H1 (cell line): ENCODE data around the gene CEP89. TPM values are rescaled to one million over a fixed set of nuclear protein-coding genes. Genes with fewer than 3 reads are reported as not detected.

ENCODE experiments used
- CTCF ChIA-PET: fragments of 300-600 bp; sonication (Branson Sonifier 250); formaldehyde crosslinking; loops from one replicate; lab custom pipeline; 2021; ENCODE audit not compliant: partially characterized antibody; lab: Charles Lee
- POLR2A ChIA-PET: fragments of 300-600 bp; sonication (Branson Sonifier 250); formaldehyde crosslinking; loops from one replicate; lab custom pipeline; 2021; ENCODE audit warnings: inconsistent platforms; ENCODE audit not compliant: partially characterized antibody; lab: Charles Lee
- DNase-seq, 2 experiments: peaks; one replicate each; pipeline versions ENCODE4 v3.0.0 to v3.0.0-alpha.2; 2010 to 2022; ENCODE audit warnings: low spot score in 2 of 2, low read depth in 1 of 2, mixed read lengths in 1 of 2
- FAIRE-seq: peaks from 2 replicates; lab custom pipeline; 2011; peaks lifted over from hg19 to GRCh38; lab: Jason Lieb, UNC
- H2AFZ ChIP-seq: 2 replicates; pipeline ENCODE4 v1.8.1; 2012; ENCODE audit warnings: low read length, inconsistent platforms
- H2AK5ac ChIP-seq: 2 replicates; pipeline ENCODE4 v1.6.1; 2013; ENCODE audit warnings: low read depth, low read length
- H2BK120ac ChIP-seq: replicated peaks from 2 replicates; pipeline ENCODE3; 2013; ENCODE audit warnings: low read depth, low read length, inconsistent platforms
- H2BK12ac ChIP-seq: 2 replicates; pipeline ENCODE4 v1.6.1; 2013; ENCODE audit warnings: low read depth, low read length
- H2BK15ac ChIP-seq: 2 replicates; pipeline ENCODE4 v1.6.1; 2013; ENCODE audit warnings: low read length
- H2BK20ac ChIP-seq: 2 replicates; pipeline ENCODE4 v1.6.1; 2013; ENCODE audit warnings: low read length
- H2BK5ac ChIP-seq: 2 replicates; pipeline ENCODE4 v1.6.1; 2013; ENCODE audit warnings: low read depth, low read length
- H3K14ac ChIP-seq: 2 replicates; pipeline ENCODE4 v1.6.1; 2013; ENCODE audit warnings: inconsistent platforms; ENCODE audit not compliant: insufficient read length
- H3K18ac ChIP-seq: 2 replicates; pipeline ENCODE4 v1.6.1; 2013; ENCODE audit warnings: low read length; ENCODE audit errors: extremely low read depth
- H3K23ac ChIP-seq: 2 replicates; pipeline ENCODE4 v1.6.1; 2013; ENCODE audit warnings: inconsistent platforms; ENCODE audit not compliant: insufficient read length
- H3K23me2 ChIP-seq: 2 replicates; pipeline ENCODE4 v1.6.1; 2013; ENCODE audit warnings: low read depth, low read length
- H3K27ac ChIP-seq: 2 replicates; pipeline ENCODE4 v1.6.1; 2011; ENCODE audit warnings: low read depth, low read length, inconsistent platforms
- H3K27me3 ChIP-seq, 4 experiments: replicated peaks in 1 of 4; 1 replicate in 1 of 4; 2 replicates in 3 of 4; pipeline versions ENCODE4 v1.6.1 to v1.8.1; 2011 to 2013; ENCODE audit warnings: low read length in 3 of 4, mild to moderate bottlenecking in 3 of 4, inconsistent platforms in 2 of 4, mixed read lengths in 2 of 4, moderate library complexity in 1 of 4; ENCODE audit not compliant: control insufficient read depth in 3 of 4, insufficient read depth in 3 of 4; ENCODE audit errors: extremely low read depth in 1 of 4
- H3K36me3 ChIP-seq, 4 experiments: 2 replicates each; pipeline versions ENCODE4 v1.6.1 to v1.8.1; 2011 to 2013; ENCODE audit warnings: mild to moderate bottlenecking in 4 of 4, low read length in 3 of 4, moderate library complexity in 2 of 4, control low read depth in 1 of 4, inconsistent platforms in 1 of 4; ENCODE audit not compliant: insufficient read depth in 4 of 4, control insufficient read depth in 2 of 4
- H3K4ac ChIP-seq: replicated peaks from 2 replicates; pipeline ENCODE3; 2013; ENCODE audit warnings: low read length, low read depth, mixed read lengths, inconsistent platforms; ENCODE audit not compliant: insufficient read length
- H3K4me1 ChIP-seq, 4 experiments: replicated peaks in 1 of 4; 1 replicate in 1 of 4; 2 replicates in 3 of 4; pipeline versions ENCODE4 v1.6.1 to v1.8.1; 2011 to 2013; ENCODE audit warnings: low read length in 3 of 4, inconsistent platforms in 2 of 4, mixed read lengths in 1 of 4; ENCODE audit not compliant: insufficient read depth in 4 of 4, control insufficient read depth in 3 of 4
- H3K4me2 ChIP-seq, 2 experiments: 2 replicates each; pipeline versions ENCODE4 v1.6.1 to v1.8.1; 2011 to 2013; ENCODE audit warnings: low read depth in 2 of 2, low read length in 2 of 2, control low read depth in 1 of 2, inconsistent platforms in 1 of 2, mild to moderate bottlenecking in 1 of 2; ENCODE audit not compliant: insufficient read depth in 1 of 2
- H3K4me3 ChIP-seq, 4 experiments: fragments of 200-600, 300-600 bp in 1 of 4; sonication (generic), shearing (Covaris generic), sonication (Bioruptor Twin) in 1 of 4; 2 replicates each; pipeline versions ENCODE4 v1.5.1 to v1.8.1; 2011 to 2016; ENCODE audit warnings: low read length in 4 of 4, low read depth in 3 of 4, control low read depth in 2 of 4, inconsistent platforms in 2 of 4, mild to moderate bottlenecking in 2 of 4, mixed read lengths in 1 of 4, moderate library complexity in 1 of 4; ENCODE audit not compliant: insufficient read depth in 2 of 4; ENCODE audit errors: extremely low read depth in 1 of 4
- H3K56ac ChIP-seq: replicated peaks from 2 replicates; pipeline ENCODE3; 2013; ENCODE audit warnings: low read depth, mild to moderate bottlenecking, mixed read lengths, low read length, inconsistent platforms; ENCODE audit not compliant: insufficient read length
- H3K79me1 ChIP-seq: 2 replicates; pipeline ENCODE4 v1.6.1; 2013; ENCODE audit warnings: low read depth, low read length, control low read depth
- H3K79me2 ChIP-seq, 2 experiments: 2 replicates each; pipeline versions ENCODE4 v1.6.1 to v1.8.1; 2012 to 2013; ENCODE audit warnings: low read length in 2 of 2, mild to moderate bottlenecking in 2 of 2, inconsistent platforms in 1 of 2; ENCODE audit not compliant: insufficient read depth in 2 of 2, control insufficient read depth in 1 of 2
- H3K9ac ChIP-seq, 4 experiments: replicated peaks in 1 of 4; 1 replicate in 1 of 4; 2 replicates in 3 of 4; pipeline versions ENCODE4 v1.6.1 to v1.8.1; 2011 to 2013; ENCODE audit warnings: low read depth in 3 of 4, low read length in 3 of 4, control low read depth in 2 of 4, mild to moderate bottlenecking in 2 of 4, moderate library complexity in 2 of 4, inconsistent platforms in 1 of 4; ENCODE audit errors: extremely low read depth in 1 of 4
- H3K9me3 ChIP-seq, 2 experiments: 2 replicates each; pipeline versions ENCODE4 v1.6.1 to v1.8.1; 2012 to 2013; ENCODE audit warnings: mild to moderate bottlenecking in 2 of 2, moderate library complexity in 2 of 2, control low read depth in 1 of 2, inconsistent platforms in 1 of 2, low read depth in 1 of 2, low read length in 1 of 2, mixed read lengths in 1 of 2; ENCODE audit not compliant: insufficient read depth in 2 of 2
- H4K20me1 ChIP-seq, 2 experiments: replicated peaks in 1 of 2; 2 replicates each; pipeline versions ENCODE3 to v1.8.1; 2011 to 2013; ENCODE audit warnings: inconsistent platforms in 2 of 2, low read length in 2 of 2, mild to moderate bottlenecking in 1 of 2; ENCODE audit not compliant: insufficient read depth in 2 of 2, control insufficient read depth in 1 of 2
- H4K5ac ChIP-seq: 2 replicates; pipeline ENCODE4 v1.6.1; 2013; ENCODE audit warnings: low read length, low read depth, mixed read lengths, inconsistent platforms; ENCODE audit not compliant: insufficient read length
- H4K8ac ChIP-seq: 2 replicates; pipeline ENCODE4 v1.8.0; 2013; ENCODE audit warnings: mild to moderate bottlenecking, moderate library complexity, low read length, inconsistent platforms; ENCODE audit not compliant: insufficient read depth; ENCODE audit errors: extremely low read depth
- H4K91ac ChIP-seq: replicated peaks from 2 replicates; pipeline ENCODE3; 2013; ENCODE audit warnings: low read length, mixed read lengths, inconsistent platforms; ENCODE audit not compliant: insufficient read length
- CBX8 ChIP-seq: fragments of 300-800, 300-1000 bp; sonication (generic); IDR thresholded peaks from 2 replicates; pipeline ENCODE4 v1.7.1; 2016; ENCODE audit warnings: low read depth, low read length, borderline replicate concordance
- CTCF ChIP-seq, 3 experiments: IDR thresholded peaks; 1 replicate in 2 of 3; 2 replicates in 1 of 3; pipeline versions ENCODE4 v1.5.1 to v1.6.1; 2011; ENCODE audit warnings: low read length in 3 of 3, mild to moderate bottlenecking in 3 of 3, inconsistent platforms in 2 of 3, low read depth in 1 of 3, moderate library complexity in 1 of 3; ENCODE audit not compliant: insufficient read depth in 1 of 3; ENCODE audit errors: control extremely low read depth in 1 of 3
- PHF8 ChIP-seq: fragments of 200-600 bp; sonication (generic); conservative IDR thresholded peaks from 2 replicates; pipeline ENCODE4 v1.7.1; 2012; ENCODE audit warnings: low read depth, mild to moderate bottlenecking, inconsistent platforms, low read length, moderate library complexity
- RAD21 ChIP-seq, 2 experiments: IDR thresholded peaks in 1 of 2; conservative IDR thresholded peaks in 1 of 2; 2 replicates each; pipeline ENCODE4 v1.6.1; 2011; ENCODE audit warnings: low read depth in 2 of 2, low read length in 2 of 2, improper control_type of control experiment in 1 of 2, inconsistent platforms in 1 of 2, mild to moderate bottlenecking in 1 of 2, moderate library complexity in 1 of 2
- SUZ12 ChIP-seq: fragments of 200-600 bp; sonication (generic); IDR thresholded peaks from 2 replicates; pipeline ENCODE4 v1.6.1; 2012; ENCODE audit warnings: mild to moderate bottlenecking, inconsistent platforms, low read length, moderate library complexity, mixed read lengths
- TAF1 ChIP-seq: IDR thresholded peaks from 2 replicates; pipeline ENCODE4 v1.6.1; 2011; ENCODE audit warnings: mild to moderate bottlenecking, low read depth, low read length
- WGBS, 2 experiments: shearing (Covaris generic) in 1 of 2; methylation state at CpG; one replicate each; pipeline versions ENCODE4 v1.1.6 to v1.1.7; 2013 to 2015; ENCODE audit warnings: low lambda C conversion rate in 2 of 2, mixed read lengths in 2 of 2, inconsistent platforms in 1 of 2, low coverage in 1 of 2, missing lambda C conversion rate in 1 of 2; ENCODE audit not compliant: insufficient replicate concordance in 2 of 2, insufficient coverage in 1 of 2, insufficient read length in 1 of 2; ENCODE audit errors: extremely low coverage in 1 of 2, missing lambda C conversion rate in 1 of 2; 5-methylcytosine and 5-hydroxymethylcytosine counted together
- polyA plus RNA-seq, 7 experiments: library from polyadenylated mRNA; depleted of rRNA in 3 of 7; stranded (reverse) in 5 of 7; unstranded in 2 of 7; fragments of >200 nt in 5 of 7; fragments of 200-250 nt in 2 of 7; gene quantifications; 1 replicate in 5 of 7; 2 replicates in 1 of 7; 4 replicates in 1 of 7; pipeline versions ENCODE4 v1.2.1 to v1.2.3, GENCODE V29; 2011 to 2013; ENCODE audit warnings: missing spikeins in 2 of 7, mixed read lengths in 2 of 7
- total RNA-seq: library from RNA; stranded (reverse); fragmentation: NEBNext Ultra II Directional; extraction: Animal tissue kit (Norgen Biotek cat#: 25700); gene quantifications from 2 replicates; pipeline ENCODE4 v1.2.1, GENCODE V29; 2021
- TF ChIP-seq, protein P1 (sequence below): IDR thresholded peaks from 2 replicates; pipeline ENCODE4 v1.6.1; 2011; ENCODE audit warnings: low read depth, mild to moderate bottlenecking, low read length; ENCODE audit not compliant: insufficient read depth
- TF ChIP-seq, protein P2 (sequence below): IDR thresholded peaks from 2 replicates; pipeline ENCODE4 v1.6.1; 2012; ENCODE audit warnings: inconsistent platforms

Gene CEP89
- total and polyA plus RNA-seq, 2 of the 8 experiments (the other 6 are each of a cell fraction or from before 2014, with no cell fraction given), result 23.0 to 23.6 TPM

DNA sequence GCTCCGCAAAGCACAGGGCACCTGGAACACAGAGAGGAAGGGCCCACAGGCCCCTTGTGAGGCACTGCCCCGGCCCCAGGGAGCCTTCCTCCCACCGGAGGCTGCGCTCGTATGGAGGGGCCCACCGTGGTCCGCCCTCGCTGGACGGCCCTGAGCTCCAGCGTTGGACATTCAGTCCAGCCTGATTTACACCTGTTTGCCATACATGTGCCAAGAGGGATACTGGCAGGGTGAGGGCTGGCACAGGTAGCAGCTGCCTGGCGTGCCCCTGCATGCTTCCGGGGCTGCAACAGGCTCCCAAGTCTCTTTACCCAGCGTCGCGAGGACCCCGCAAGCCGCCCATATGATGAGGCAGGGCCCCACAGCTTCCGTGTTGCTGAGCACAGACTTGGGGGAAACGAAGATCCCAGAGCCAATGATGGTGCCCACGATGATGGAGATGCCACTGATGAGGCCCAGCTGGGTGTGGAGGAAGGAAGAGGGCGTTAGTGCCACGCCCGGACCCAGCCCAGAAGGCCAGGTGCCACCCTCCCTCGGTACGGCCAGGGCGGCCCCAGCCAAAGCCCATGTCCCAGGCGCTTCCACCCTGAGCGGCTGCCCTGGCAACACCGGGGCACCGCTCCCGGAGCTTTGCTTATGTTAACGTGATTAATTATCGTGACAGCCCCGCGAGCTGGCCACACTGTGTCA lies 107.3 kb downstream of the CEP89 start:
- Histone ChIP-seq H4K8ac (peak overlapping the region; percentile 66; the same call in 1 of the 2 replicates), H4K91ac (no peak overlapping the region), H3K79me1 (no peaks in the 10 kb centered on the region)
- CTCF ChIA-PET, result interaction anchor here (0.9 to 1.5 kb wide), 2 partner anchors 9 to 10 kb away, joined by 3 to 6 read pairs; no protein-coding TSS in a partner anchor
- TF ChIP-seq CTCF (IDR thresholded peaks at IDR 0.05; ENCODE audit: control extremely low read depth in 1 of 3, insufficient read depth in 1 of 3, low read depth in 1 of 3, low read length in 3 of 3) (no peak), CBX8 (no peak), SUZ12 (no peak), PHF8 (no peak), RAD21 (IDR thresholded peaks at IDR 0.05 in 1 of 2, conservative IDR thresholded peaks at IDR 0.05 in 1 of 2; ENCODE audit: low read depth in 2 of 2, low read length in 2 of 2) (no peak), TAF1 (no peak)
- TF ChIP-seq, protein P1, sequence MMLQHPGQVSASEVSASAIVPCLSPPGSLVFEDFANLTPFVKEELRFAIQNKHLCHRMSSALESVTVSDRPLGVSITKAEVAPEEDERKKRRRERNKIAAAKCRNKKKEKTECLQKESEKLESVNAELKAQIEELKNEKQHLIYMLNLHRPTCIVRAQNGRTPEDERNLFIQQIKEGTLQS, result no peak
- TF ChIP-seq, protein P2, sequence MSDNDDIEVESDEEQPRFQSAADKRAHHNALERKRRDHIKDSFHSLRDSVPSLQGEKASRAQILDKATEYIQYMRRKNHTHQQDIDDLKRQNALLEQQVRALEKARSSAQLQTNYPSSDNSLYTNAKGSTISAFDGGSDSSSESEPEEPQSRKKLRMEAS, result no peak
- TF ChIP-seq, all 59 proteins: peak for 0
- no peak overlapping the region for H3K56ac ChIP-seq
- H2BK20ac ChIP-seq, result no peak overlapping the region
- H2BK12ac ChIP-seq, result no peak overlapping the region
- no peak overlapping the region for H3K4me2 ChIP-seq
- no peak overlapping the region for H3K23ac ChIP-seq
- no peak overlapping the region for H3K14ac ChIP-seq
- H3K36me3 ChIP-seq, result no peaks in the 10 kb centered on the region
- DNase-seq, result no peak
- no peak overlapping the region for H3K18ac ChIP-seq
- H2AK5ac ChIP-seq, result no peak overlapping the region
- no peak overlapping the region for H3K9ac ChIP-seq
- no peaks in the 10 kb centered on the region for H4K20me1 ChIP-seq
- FAIRE-seq, result no peak
- no peak overlapping the region for H2BK5ac ChIP-seq
- no peaks in the 10 kb centered on the region for H3K9me3 ChIP-seq
- H3K79me2 ChIP-seq, result no peaks in the 10 kb centered on the region
- no peak overlapping the region for H4K5ac ChIP-seq
- H3K27me3 ChIP-seq, result no peaks in the 10 kb centered on the region
- no peak overlapping the region for H2AFZ ChIP-seq
- H3K4me1 ChIP-seq, result no peaks in the 10 kb centered on the region; a peak in 2 of 7 replicates
- no peak overlapping the region for H2BK15ac ChIP-seq
- no peak overlapping the region for H2BK120ac ChIP-seq
- POLR2A ChIA-PET, result no interaction called here
- H3K4me3 ChIP-seq, result no peak overlapping the region
- no peak overlapping the region for H3K4ac ChIP-seq
- no peak overlapping the region for H3K27ac ChIP-seq
- WGBS, 2 experiments, result 92% methylated on average over 32 of the region's 35 CpGs; no CpG with 5 or more reads in 1 of the 2 experiments
- no peaks in the 10 kb centered on the region for H3K23me2 ChIP-seq
